ENCODE measurements around the gene HTD2.

DNA sequence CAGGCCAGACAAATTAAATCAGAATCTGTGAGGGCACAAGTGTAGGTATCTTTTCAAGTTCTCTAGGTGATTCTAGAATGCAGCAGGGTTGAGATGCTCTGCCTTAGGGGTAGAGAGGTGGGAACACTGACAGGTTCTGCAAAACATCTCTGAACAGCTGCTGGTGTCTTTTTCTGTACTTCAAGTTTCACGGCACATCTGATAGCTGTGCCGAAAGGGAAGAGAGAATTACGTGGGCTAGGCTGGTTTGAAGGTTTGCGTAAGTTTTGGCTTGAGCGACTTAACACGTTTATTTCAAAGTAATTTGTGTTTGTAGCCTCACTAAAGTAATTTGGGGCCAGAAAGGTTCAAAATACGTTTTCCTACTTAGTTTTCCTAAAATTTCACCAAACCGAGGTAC lies 48.9 kb downstream of the HTD2 start:
- no peak for TF ChIP-seq POLR2A (IDR thresholded peaks at IDR 0.05)
- TF ChIP-seq, protein P1, sequence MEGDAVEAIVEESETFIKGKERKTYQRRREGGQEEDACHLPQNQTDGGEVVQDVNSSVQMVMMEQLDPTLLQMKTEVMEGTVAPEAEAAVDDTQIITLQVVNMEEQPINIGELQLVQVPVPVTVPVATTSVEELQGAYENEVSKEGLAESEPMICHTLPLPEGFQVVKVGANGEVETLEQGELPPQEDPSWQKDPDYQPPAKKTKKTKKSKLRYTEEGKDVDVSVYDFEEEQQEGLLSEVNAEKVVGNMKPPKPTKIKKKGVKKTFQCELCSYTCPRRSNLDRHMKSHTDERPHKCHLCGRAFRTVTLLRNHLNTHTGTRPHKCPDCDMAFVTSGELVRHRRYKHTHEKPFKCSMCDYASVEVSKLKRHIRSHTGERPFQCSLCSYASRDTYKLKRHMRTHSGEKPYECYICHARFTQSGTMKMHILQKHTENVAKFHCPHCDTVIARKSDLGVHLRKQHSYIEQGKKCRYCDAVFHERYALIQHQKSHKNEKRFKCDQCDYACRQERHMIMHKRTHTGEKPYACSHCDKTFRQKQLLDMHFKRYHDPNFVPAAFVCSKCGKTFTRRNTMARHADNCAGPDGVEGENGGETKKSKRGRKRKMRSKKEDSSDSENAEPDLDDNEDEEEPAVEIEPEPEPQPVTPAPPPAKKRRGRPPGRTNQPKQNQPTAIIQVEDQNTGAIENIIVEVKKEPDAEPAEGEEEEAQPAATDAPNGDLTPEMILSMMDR (IDR thresholded peaks at IDR 0.05), result no peak
